Suppressor macrophage treated with lipopolysaccharide for 4 hours (primary cell): ENCODE measurements around the gene SPRED2.

Source experiments
- DNase-seq: peaks from one replicate; pipeline ENCODE4 v3.0.0-alpha.2; 2020

SPRED2 gene, protein sequence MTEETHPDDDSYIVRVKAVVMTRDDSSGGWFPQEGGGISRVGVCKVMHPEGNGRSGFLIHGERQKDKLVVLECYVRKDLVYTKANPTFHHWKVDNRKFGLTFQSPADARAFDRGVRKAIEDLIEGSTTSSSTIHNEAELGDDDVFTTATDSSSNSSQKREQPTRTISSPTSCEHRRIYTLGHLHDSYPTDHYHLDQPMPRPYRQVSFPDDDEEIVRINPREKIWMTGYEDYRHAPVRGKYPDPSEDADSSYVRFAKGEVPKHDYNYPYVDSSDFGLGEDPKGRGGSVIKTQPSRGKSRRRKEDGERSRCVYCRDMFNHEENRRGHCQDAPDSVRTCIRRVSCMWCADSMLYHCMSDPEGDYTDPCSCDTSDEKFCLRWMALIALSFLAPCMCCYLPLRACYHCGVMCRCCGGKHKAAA

GRCh38 chr2:65432227-65433190 lies at the start of gene SPRED2:
TSS of gene SPRED2 (minus strand) at chr2:65432599. CDS start at chr2:65431987, 612 bp downstream.
- DNase-seq: peak; percentile 92

DNA sequence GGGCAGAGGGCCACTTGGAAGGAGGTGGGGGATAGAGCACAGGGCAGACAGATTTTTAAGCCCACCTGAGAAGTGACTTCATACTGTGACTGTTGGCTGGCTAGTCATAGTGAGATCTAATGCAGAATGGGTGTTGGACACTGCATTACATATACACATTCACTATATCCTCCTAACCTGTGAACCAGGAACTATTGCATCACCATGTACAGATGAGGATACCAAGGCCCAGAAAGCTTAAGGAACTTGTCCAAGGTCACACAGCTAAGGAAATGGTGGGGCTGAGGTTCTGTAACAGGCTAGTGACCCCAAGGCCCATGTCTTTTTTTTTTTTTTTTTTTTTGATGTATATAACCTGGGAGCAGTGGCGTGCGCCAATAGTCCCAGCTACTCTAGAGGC lies 49.6 kb upstream of the SPRED2 start:
- no peak for DNase-seq

DNA sequence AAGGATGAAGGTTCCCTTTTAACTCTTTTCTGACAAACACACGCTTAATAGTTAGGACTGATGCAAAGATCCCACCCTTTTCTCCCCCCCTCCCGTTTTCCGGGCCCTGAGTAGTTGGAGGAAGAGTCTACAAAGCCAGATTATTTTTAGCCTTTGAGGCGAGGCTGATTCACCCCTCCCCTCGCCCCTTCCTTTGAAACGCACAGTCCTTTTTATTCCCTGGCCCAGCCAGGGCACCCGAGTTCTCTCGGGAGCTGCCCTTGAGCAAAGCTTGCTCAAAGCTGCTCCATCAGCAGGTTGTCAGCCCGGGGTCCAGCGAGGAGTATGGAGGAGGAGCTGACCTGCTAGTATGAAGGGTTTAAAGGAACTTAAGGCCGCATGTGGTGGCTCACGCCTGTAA lies 47.1 kb upstream of the SPRED2 start:
- DNase-seq: no peak

DNA sequence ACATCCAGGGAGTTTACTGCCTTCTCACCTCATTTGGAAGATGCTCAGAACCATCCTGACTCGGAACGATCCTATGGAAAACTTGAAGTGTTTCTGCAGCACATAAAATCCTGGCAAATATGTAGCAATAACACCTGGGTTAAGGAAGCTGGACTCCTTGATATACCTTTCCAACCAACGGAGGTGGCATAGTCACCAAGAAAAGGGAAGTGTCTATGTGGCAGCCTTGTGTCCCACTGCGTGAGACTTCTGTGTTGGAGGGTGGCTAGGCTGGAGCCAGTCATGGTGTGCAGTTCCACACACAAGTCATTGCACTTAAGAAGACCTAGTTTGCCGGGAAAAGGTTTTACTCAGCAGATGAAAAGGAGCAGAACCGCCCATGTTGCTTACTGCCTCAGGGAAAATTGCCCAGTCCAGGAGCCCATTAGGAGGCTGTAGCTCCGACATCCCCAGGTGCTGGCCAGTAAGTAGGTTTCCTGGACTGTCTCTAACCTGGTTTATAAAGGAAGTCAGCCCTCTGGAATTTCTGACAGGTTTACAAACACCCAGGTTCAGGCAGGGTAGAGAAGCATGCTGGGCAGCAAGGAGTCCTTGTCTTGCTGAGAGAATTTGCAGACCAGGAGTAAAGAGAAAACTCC lies 46.2 kb upstream of the SPRED2 start:
- no peak for DNase-seq

GRCh38 chr2:65477590-65477989 lies 45.2 kb upstream of the SPRED2 start:
- DNase-seq: no peak

DNA sequence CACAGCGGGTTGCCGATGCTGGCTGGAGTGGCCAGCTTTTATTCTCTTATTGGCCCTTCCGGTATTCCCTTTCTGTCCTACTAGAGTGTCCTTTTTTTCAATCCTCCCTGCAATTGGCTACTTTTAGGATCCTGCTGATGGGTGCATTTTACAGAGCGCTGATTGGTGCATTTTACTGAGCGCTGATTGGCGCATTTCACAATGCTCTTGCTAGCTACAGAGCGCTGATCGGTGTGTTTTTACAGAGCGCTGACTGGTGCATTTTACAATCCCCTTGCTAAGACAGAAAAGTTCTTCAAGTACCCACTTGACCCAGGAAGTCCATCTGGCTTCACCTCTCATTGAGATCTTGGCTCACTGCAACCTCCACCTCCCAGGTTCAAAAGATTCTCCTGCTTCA lies 44.4 kb upstream of the SPRED2 start:
- no peak for DNase-seq

GRCh38 chr2:65475000-65475399 lies 42.6 kb upstream of the SPRED2 start:
- no peak for DNase-seq

DNA sequence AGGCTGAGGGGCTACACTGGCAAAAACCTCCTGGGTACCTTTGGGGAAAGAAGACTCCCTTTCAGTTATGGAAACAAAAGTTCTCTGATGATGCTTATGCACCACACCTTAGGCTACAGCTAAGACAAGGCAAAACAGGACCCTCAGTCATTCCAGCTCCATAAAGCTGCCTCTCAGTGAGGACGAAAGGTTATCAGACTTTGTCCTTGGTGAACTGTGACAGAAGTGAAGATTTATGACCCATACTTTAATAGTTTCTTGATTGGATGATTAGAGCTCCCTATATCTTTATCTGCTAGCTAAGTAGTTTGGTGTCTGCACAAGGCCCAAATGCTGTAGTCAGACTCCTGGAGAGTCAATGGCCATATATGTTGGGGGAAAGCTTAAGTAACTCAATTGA lies 40.6 kb upstream of the SPRED2 start:
- no peak for DNase-seq

GRCh38 chr2:65471409-65471808 lies 39.0 kb upstream of the SPRED2 start:
- no peak for DNase-seq

- DNase-seq: no peak
These were observed 34.2 kb upstream of the SPRED2 start for GRCh38 chr2:65466551-65466950.

DNA sequence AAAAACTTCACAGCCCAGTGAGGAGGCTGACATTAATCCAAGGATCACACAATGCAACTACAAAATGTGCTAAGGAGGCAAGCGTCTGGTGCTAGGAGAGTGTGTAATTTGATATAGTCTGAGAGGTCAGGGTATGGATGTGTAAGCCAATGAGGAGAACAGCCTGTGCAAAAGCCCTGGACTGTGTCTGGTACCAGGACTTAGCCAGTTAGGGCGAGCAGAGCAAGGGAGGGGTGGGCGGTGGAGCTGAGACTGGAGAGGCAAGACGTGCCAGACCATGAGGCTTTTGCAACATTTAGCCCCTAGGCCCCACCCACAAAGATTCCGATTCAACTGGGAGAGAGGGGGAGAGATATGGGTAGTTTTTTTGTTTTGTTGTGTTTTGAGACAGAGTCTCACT lies 33.5 kb upstream of the SPRED2 start:
- DNase-seq: no peak

GRCh38 chr2:65465124-65465523 lies 32.7 kb upstream of the SPRED2 start:
- DNase-seq: no peak

DNA sequence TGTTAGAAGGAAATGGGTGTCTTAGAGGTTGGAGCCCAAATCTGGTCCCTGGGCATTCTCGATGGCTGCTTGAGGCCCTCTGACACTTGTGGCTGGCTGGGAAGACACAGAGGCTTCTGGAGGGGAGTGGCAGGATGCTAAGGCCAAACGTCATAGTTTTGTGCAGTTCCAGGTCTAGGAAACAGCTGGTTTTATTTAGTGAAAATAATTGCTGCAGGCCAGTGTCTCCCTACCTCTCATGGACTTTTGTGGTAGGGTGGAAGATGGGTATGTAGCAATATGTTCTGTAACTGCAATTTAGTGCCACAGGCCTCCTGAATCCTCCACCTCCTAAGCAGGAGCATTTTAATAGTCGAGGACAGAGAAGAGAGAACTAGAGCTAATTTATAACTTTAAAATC lies 32.2 kb upstream of the SPRED2 start:
- no peak for DNase-seq

- DNase-seq: no peak
These were observed 26.6 kb upstream of the SPRED2 start for GRCh38 chr2:65458999-65459398.

- no peak for DNase-seq
These were observed 24.5 kb upstream of the SPRED2 start for GRCh38 chr2:65456886-65457285.

GRCh38 chr2:65456064-65456463 lies 23.7 kb upstream of the SPRED2 start:
- DNase-seq: peak; percentile 86

GRCh38 chr2:65453916-65454315 lies 21.5 kb upstream of the SPRED2 start:
- DNase-seq: no peak

DNA sequence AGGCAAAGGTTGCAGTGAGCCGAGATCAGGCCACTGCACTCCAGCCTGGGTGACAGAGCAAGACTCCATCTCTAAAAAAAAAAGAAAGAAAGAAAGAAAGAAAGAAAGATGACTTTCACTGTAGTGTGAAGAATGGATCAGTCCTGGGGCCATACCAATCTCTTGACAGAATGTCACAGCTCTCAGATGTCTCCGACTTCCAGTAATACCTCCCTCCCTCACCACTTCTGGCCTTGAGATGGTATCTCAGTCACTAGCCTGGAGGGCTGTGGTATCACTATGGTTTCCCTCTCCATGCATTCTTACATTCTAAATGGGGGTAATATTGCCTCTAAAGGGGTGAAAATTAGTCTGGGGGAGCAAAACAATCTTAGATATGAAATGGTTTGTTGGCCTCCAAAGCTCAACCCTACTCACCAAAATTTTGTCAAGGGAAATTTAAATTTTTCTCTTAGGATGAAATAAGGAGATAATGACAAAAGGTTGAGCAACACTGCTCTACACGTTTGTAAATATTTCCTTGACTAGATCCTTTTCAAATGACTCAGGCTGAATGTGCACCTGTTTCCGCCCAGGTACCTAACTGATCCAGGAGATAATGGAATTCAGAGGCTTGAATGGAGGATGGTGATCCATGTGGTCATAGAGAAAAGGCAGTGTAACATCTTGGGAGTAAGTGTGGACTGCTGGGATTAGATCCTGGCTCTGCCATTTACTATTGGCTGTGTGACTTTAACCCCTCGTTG lies 19.9 kb upstream of the SPRED2 start:
- DNase-seq: no peak

GRCh38 chr2:65450810-65451209 lies 18.4 kb upstream of the SPRED2 start:
- DNase-seq: no peak

DNA sequence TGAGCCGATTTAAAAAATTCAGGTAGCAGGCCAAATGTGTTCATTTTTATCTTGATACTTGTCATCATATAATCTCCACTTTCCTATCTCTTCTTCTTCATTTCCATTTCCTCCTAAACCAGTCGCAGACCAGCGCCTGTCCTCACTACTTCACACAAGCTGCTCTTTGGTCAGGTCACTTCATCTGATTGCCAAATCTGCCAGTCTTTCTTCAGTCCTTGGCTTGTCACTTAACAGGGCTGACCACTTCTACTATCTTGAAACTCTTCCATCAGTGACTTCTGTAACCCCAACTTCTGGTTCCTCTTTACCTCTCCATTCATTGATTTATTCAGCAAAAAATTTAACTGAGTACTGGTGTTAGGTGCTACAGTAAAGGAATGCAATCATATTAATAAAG lies 18.0 kb upstream of the SPRED2 start:
- peak; percentile 44 for DNase-seq

DNA sequence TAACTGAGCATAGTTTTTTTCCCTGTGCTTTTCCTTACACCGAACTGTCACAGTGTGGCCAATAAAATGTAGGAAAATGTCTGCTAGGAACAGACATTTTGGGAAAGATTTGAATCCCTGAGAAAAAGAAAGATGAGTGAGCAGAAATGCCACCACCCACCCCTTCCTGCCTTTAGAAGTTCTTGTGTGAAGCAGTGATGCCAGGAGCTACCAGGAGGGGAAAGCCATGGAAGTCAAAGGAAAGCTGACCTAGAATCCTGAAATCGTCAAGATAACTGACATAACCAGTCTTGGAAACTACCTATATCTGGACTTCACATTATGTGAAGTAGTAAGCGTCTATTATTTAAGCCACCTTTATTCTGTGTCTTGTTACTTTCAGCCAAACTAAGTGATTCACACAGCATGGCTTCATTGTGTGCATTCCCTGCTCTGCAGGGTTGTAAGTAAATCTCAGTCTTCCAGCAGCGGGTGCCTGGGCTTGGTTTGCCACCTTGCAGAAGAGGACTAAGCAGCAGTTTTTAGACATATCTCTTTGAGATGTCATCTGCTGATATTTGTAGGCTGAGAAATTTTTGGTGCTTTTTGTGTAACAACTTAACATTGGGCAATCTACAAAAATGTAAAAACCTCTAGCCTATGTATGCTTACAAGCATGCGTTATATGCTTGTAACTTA lies 11.2 kb upstream of the SPRED2 start:
- DNase-seq: no peak

DNA sequence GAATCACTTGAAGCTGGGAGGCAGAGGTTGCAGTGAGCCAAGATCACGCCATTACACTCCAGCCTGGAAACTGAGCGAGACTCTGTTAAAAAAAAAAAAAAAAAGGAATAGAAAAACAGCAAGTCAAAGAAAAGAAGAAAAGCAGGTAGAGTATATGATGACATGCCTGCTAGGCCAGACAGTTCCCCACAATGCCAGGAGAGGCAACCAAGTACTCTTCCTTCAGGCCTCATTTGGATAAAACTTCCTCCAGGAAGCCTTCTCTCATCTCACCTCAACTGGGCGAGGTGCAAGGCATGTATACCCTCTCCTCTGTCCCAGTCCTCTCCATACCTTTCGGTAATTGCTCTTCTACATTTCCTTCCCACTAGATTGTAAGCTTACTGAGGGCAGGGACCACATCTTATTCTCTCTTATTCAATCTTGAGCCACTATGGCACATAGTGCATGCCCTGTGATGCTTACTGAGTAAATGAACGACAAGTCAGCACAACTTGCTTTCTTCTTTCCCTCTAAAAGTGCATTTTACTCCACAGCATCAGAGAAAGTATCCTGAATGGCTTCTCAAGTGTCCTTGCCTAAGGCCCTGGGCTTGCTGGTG lies 10.1 kb upstream of the SPRED2 start:
- DNase-seq: no peak
